Vagina (tissue), 2 donors: Measurements from ENCODE around the gene MMP24OS.

Source experiments
- CTCF ChIP-seq, 3 experiments: fragments of 450-650 bp in 2 of 3; fragments of 200-600 bp in 1 of 3; sonication (generic) in 1 of 3; IDR thresholded peaks; one replicate each; pipeline ENCODE4 v1.5.1; 2017 to 2019; ENCODE audit warnings: antibody characterized with exemption in 3 of 3, mild to moderate bottlenecking in 2 of 3, moderate library complexity in 2 of 3
- POLR2A ChIP-seq, 2 donors: fragments of 450-650 bp; IDR thresholded peaks; one replicate each; pipeline ENCODE4 v1.6.1; 2017; ENCODE audit warnings: antibody characterized with exemption in 2 of 2, mild to moderate bottlenecking in 2 of 2, moderate library complexity in 2 of 2
- POLR2AphosphoS5 ChIP-seq, 2 donors: sonication (generic); formaldehyde crosslinking; IDR thresholded peaks; one replicate each; pipeline ENCODE4 v1.9.0; 2017; ENCODE audit warnings: antibody characterized with exemption in 2 of 2, mild to moderate bottlenecking in 2 of 2, low read depth in 1 of 2; ENCODE audit not compliant: insufficient read depth in 1 of 2

GRCh38 chr20:35295058-35295457 is 17.1 kb upstream of the MMP24OS start:
- no peak for TF ChIP-seq POLR2A (IDR thresholded peaks at IDR 0.05)
- no peak for TF ChIP-seq CTCF (IDR thresholded peaks at IDR 0.05)
- TF ChIP-seq POLR2AphosphoS5 (IDR thresholded peaks at IDR 0.05; ENCODE audit: insufficient read depth in 1 of 2, low read depth in 1 of 2) = no peak
